ENCODE data around the gene ADAMTS2.

Gene ADAMTS2

DNA sequence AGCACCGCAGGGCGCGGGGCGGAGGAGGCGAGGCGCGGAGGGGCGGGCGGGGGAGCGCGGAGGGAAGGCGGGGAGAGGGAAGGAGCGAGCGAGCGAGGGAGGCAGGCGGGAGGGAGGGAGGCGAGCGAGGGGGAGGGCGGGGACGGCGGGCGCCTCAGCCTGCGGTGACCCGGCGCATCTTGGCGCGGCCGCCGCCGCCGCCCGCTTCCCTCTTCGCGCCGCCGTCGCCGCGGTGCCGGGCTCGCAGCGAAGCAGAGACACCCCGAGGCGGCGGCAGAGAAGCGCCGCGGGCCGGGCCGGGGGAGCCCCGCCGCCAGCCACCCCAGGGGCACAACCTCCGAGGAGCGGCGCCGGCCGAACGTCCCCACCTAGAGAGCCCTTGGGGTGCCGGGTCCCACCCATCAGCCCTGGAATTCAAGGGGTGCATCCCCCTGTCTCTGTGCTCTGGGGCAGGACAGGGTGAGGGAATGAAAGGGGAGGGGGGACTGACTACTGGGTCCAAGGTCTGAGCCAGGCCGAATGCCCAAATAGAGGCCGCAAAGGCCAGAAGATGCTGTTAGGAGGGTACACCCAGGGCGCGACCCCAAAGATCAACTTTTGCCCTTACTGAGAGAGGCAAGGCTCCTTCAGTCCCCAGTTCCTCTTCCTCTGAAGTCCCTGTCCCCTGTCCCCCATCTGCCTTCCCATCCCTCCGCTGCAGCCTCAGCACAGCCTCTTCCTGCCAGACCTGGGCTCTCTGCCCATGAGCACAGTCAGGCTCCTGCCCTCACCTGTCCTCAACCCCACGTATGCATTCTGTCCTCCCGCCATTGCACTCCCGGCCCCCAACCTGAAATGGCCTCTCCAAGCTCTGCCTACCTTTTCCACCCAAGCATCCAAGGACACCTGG lies at the start of gene ADAMTS2:
TSS of gene ADAMTS2 (minus strand) at position 29 of the 889 bp plus-strand sequence. CDS start 133 bp downstream, outside the sequence.
- no peak for DNase-seq (ENCODE audit: low spot score)

DNA sequence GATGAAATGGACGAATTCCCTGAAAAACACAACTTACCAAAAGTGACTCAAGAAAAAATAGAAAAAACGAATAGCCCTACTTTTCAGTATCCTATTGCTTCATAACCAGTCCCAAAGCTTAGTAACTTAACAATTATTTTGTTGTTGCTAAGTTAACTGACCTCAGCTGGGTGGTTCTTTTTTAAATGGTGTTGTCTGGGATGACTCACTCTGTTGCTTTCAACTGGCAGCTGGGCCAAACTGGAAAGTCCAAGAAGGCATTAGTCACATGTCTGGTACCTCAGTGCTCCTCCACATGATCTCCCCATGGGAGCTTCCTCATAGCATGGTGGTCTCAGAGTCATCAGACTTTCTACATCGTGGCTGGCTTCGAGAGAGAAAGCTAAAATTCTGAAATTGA lies 47.8 kb upstream of the ADAMTS2 start:
- no peak for DNase-seq (ENCODE audit: low spot score)

DNA sequence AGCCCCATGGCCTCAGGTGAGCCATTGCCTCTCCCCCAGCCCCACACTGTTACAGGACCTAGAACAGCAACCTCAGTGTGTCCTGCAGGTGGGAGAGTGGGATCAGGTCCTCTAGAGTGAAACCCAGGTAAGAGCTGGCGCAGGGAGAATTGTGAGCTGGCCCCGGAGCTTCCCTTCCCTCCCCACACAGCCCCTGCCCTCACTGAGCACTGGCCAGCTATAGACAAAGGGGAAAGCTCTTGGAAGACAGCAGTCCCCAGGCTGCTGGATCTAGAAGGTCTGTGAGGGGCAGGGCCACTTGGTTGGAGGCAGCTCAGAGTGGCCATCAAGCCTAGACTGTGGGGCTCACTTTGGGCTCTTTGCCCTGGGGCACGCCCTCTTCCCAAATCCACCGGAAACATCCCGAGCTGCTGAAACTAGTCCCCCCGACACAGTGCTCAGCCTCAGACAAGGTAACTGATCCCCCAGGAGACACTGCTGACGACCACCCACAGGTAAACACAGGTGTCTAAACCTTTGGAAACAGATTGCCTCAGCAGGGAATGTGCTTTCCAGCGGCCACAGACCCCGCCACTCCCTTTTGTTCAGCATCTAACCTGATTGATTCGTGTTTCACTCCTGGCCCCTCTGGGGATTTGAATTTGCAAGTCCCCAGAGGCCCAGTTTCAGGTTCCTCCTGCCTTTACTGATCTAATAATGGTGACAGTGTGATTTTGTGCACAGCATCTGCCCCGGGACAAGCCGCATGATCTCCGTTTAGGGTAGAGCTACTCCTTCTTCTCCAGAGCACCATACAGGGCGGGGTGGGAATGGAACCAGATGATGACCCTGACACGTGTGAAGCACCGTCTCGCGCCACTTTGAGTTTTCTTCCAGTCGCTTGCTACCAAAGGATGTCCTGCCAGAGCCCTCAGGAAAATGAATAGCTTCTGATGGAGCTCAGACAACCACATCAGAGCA lies 42.2 kb upstream of the ADAMTS2 start:
- no peak for DNase-seq (ENCODE audit: low spot score)

DNA sequence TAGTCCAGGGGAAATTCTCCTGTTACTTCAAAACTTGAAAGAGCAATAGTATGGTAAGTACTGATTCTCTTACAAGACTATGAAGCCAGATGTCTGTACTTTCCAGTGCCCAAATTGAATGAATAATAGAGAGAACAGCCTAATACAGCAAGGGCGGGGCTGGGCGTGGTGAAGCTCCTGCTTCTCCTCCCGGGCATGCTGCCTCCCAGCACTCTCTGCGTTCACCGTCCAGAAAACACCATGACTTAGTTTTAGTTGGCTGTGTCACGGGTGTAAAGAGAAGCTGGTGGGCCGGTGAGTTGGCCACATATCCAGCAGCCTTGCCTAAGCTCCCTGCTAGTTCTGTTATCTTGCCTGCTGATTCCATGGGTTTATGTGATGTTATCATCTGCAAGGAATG lies 40.7 kb upstream of the ADAMTS2 start:
- no peak for DNase-seq (ENCODE audit: low spot score)

DNA sequence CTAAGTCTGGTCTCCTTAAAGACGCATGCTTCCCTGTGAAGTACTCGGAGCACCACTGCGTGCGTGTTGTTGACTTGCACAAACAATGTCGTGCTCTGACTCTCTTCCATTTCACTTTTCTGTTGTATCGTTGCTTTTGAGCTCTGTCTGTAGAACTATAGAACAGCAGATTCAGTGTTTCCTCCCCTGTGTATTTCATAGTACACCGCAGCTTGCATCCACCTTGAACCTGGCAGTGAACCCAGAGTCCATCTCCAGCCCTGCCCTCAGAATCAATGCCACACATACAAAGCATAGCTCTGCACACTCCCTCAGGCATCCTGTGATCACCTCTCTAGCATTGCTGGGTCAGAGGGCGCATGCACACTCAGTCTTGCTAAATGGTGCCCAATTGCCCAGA lies 37.2 kb upstream of the ADAMTS2 start:
- DNase-seq (ENCODE audit: low spot score): no peak

DNA sequence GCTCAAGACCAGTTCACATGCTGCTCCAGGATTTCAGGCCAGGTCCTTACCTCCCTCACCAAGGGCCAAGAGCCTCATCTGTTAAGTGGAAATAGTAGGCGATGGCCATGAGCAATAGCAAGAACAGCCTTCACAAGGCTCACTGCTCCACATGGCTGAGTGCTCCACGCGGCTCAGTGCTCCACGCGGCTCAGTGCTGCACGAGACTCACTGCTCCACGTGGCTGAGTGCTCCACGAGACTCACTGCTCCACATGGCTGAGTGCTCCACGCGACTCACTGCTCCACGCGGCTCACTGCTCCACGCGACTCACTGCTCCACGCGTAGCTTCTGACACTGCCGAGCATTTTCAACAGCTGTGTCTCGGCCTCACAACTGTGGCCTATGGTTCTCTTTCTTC lies 36.4 kb upstream of the ADAMTS2 start:
- DNase-seq (ENCODE audit: low spot score): no peak

DNA sequence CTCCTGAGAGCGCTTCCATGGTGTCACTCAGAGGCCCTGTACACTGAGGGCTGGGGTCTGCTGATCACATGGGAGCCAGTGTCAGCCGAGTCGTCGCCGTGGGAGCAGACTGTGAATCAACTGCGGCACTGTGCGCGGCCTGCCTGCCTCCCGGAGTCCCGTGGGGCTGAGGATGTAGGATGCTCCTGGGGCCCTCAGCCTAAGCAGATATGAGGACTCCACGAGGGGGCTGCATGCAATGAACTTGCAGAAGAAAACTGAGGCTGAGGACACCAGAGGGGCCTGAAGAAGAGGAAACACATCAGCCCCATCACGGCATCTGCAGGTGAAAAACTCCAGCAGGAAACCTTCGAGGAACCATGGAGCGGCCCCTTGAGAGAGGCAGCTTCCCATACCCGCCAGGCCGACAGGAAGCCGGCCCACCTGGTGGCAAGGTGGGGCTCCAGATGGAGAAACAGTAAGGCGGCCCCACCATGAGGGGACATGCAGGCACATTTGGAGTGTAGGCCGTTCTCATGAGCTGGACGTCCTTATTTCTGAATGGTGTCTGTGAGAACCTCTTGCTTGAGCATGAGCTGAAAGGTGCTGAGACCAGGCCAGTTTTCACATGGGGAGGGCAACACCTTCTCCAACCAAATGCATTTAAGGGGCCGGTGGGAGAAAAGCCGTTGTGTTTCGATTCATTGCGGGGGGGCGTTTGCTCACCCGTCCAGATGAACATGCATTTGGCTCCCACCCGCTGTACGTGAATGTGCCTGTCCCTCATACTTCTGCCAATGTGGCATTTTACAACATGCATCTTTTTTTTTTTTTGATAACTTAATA lies 35.2 kb upstream of the ADAMTS2 start:
- no peak for DNase-seq (ENCODE audit: low spot score)

DNA sequence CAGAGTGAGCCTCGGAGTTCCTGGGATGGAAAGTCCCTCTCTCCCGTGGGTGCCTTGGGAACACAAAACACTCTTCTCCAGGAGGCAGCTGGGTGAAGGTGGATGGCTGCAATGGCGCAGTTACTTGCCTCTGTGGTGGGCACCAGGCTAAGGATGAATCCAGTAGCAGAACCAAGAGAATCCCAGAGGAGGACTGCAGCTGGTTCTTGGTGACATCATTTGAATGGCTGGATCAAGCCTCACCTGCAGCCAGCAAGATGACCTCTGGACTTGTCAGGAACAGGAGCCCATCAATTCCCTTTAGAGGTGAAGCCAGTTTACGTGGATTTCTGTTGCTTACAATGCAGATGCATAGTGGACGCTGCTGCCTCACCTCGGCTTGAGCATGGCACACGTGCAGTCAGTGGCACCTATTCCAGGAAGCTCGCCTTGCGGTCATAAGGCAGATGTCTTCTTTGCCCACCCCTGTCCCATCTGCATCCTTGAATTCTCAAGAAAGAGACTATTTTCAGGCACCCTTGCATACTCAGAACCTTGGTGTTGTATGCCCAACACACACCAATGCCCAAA lies 34.1 kb upstream of the ADAMTS2 start:
- DNase-seq (ENCODE audit: low spot score): no peak

DNA sequence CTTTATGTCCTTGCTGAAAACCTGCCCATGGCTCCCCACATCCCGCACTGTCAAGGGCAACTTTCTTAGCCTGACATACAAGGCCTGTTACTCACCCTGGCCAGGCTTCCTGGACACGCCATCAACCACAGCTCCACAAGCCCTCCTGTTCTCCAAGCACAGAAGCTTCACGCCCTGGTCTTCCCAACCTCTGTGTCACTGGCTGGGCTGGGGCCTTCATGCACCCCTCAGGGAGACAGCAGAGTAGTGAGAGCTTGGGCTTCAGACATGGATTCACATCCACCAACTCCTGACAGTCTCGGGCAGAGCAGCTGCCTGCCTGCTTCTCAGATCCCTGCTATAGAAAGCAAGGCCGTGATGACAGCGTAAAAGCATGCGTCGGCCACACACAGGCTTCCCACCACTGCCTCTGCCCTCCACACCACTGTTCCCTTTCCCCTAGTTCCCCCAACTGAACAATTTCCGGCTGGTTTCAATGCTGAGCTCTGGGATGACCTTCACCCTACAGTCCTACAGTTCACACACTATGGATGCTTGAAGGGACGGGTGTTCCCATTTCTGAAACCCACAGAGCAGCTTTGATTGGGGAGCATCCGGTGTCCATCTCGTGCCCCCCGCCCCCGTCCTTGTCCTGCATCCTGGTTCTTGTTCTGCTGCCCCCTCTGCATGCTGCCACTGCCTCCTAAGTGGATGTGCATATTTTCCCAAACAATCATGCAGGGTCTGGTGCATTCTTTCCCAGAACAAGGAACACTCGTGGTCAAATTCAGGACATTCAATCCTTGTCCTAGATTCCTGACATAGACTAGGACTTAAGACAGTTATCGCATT lies 33.4 kb upstream of the ADAMTS2 start:
- no peak for DNase-seq (ENCODE audit: low spot score)

DNA sequence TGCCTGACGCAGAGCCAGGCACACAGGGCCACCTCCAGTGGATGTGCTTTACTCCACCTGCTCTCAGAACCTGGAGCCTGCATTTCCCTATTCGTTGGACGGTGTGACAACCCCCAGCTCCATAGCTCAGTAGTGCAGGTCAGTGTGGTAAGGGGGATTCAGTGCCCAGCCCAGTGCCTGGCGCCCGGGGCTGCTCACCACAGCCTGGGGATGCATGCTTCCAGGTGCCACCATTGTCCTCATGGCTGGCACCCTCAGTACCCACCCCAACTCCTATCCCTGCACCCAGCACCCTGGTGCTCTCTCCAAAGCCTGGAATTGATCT lies 32.8 kb upstream of the ADAMTS2 start:
- DNase-seq (ENCODE audit: low spot score): no peak

DNA sequence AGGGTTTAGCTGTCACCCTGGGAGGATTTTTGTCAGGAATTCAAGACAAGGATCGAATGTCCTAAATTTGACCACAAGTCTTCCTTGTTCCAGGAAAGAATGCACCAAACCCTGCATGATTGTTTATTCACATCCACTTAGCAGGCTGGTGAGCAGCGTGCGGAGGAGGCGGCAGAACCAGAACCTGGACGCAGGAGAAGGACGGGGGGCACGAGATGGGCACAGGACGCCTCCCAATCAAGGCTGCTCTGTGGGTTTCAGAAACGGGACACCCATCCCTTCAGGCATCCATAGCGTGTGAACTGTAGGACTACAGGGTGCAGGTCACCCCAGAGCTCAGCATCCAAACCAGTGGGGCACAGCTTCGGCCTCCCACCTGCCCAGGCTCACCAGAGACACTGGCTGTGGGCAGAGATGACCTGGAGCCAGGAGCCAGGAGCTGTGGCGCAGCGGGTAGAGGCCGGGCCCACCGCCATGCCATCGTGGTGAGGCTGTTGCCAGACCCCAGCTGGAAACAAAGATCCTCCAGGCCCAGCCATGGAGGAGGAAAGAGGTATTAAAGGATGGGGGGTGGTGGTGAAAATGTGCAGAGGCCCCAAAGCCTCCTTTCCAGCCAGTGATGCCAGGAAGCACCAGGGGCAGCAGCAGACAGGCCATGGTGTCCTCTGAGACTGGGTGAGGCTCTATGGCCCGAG lies 32.3 kb upstream of the ADAMTS2 start:
- DNase-seq (ENCODE audit: low spot score): no peak

DNA sequence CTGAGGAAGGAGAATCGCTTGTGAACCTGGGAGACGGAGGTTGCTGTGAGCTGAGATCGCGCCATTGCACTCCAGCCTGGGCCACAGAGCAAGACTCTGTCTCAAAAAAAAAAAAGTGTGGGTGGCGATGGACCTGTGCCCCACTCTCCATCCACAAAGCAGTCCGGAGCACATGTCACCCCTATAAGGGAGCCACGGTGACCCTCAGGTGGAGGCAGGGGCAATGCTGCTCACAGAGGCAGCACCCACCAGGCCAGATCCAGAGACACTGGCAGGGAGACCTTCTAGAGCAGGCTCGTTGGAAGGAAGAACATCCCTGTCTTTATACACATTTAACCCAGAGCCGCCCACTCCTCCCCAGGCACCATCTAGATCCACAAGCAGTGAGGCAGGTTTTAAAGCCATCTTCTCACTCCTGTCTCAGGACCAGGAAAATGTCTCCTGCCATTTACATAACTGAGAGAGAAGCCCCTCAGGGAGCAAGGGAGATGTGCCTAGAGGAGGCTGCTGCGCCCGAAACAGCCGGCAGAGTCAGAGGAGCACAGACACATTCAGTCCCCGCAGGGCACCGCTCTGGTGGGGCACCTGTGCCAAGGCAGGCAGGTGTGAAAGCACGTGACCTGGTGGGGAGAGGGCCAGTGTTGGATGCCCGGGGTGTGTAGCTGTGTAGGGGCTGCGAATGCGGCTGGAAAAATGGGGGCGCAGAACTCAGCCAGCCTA lies 31.6 kb upstream of the ADAMTS2 start:
- no peak for DNase-seq (ENCODE audit: low spot score)

DNA sequence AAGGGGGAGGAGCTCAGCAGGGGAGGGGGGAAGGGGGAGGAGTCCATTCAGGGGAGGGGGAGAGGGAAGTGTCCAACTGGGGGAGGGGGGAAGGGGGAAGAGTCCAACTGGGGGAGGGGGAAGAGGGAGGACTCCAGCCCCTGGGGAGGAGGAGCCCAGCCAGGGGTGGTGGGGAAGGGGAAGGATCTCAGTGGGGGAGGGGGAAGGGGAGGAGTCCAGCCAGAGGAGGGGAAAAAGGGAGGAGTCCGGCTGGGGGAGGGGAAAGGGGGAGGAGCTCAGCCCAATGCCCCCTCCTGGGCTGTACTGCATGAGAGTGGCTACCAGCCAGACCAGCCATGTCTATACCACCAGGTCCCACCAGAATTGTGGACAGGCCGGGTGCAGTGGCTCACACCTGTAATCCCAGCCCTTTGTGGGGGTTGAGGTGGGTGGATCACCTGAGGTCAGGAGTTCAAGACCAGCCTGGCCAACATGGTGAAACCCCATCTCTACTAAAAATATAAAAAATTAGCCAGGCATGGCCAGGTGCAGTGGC lies 30.6 kb upstream of the ADAMTS2 start:
- no peak for DNase-seq (ENCODE audit: low spot score)

DNA sequence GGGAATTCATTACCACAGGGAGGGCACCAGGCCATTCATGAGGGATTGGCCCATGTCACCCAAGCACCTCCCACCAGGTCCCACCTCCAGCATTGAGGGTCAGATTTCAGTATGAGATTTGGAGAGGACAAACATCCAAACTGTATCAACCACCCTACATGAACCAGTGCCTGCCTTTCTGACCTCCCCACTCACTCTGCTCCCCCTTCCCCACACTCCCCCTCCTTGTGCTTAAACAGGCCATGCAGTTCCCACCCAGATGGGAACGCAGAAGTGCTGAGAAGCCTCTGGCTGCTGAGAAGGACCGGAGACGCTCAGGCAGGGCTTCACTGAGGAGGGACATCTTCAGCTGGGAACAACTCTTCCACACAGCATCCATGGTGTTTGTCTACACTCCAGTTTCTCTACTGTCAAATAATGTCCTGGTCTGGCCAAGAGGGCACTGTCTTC lies 30.0 kb upstream of the ADAMTS2 start:
- no peak for DNase-seq (ENCODE audit: low spot score)

DNA sequence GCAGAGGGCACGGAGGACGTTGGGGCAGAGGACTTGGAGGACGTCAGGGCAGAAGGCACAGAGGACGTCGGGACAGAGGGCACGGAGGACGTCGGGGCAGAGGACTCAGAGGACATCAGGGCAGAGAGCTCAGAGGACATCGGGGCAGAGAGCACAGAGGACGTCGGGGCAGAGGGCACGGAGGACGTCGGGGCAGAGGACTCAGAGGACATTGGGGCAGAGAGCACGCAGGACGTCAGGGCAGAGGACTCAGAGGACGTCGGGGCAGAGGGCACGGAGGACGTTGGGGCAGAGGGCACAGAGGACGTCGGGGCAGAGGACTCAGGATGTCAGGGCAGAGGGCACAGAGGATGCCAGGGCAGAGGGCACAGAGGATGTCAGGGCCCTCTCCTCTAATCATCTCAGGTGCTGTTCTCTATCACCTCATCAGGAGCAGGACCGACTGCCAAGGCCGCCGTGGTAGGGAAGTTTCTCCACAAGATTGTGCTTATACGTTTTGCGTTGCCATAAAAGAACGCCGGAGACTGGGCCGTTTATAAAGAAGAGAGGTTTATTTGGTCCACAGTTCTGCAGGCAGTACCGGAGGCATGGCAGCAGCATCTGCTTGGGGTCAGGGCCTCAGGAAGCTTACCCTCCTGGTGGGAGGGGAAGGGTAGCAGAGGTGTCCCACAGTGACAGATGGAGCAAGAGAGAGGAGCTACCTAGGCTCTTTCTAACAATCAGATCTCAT lies 29.4 kb upstream of the ADAMTS2 start:
- no peak for DNase-seq (ENCODE audit: low spot score)

DNA sequence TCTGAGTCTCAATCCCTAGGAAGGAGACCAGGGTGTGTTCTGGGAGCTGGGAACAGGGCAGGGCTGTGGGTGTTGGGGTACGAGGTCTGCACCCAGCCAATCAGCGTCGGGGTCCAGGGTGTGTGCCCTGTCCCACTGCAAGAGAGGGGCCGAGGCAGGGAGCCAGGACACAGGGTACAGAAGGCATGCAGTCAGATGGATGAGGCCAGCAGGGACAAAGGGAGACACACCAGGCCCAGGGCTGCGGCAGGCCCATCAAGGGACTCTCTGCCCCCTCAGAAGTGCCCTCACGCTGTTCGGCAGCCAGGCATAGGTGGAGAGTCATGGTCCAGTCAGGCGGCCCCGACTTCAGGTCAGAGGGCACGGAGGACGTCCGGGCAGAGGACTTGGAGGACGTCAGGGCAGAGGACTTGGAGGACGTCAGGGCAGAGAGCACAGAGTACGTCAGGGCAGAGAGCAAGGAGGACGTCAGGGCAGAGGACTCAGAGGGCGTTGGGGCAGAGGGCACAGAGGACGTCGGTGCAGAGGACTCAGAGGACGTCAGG lies 28.8 kb upstream of the ADAMTS2 start:
- no peak for DNase-seq (ENCODE audit: low spot score)

DNA sequence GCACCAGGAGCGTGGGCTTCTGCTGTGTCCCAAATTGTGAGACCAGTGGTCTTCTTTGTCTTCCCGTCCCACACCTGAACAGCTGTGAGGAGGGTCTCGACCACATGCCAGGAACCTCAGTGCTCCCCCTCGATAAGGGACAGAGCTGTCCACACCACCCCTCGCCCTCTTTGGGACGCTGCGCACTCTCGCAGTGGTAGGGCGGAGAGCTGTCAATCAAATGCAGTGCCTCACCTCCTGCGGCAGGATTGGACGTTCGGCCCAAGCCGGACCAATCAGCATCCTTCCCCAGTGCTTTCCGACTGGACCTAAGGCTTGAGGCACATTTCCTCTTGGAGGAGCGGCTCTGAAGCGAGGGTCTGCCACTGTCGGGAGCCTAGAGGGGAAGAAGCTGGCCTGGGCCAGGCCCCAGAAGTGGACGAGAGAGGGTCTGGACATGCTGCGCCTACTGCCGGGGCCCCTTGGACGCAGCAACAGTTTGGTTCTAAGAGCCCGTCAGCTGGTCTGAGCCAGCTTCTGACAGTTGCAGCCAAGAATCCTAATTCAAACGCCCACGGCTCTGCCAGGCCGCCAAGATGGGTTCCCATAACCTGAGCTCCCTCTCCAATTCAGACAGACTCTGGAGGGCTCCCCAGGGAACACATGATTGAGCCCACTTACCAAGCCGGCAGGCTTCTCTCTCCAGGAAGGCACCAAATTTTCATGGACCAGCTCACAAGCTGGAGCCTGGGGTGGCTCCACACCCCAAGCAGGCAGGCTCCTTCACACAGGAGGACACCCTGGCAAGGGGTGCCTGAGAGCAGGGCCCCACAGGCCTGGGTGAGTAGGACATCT lies 28.1 kb upstream of the ADAMTS2 start:
- DNase-seq (ENCODE audit: low spot score): no peak
